Type B pancreatic cell (in vitro differentiated cells): Measurements from ENCODE around the gene RASA4B. TPM values are rescaled to one million over a fixed set of nuclear protein-coding genes. Genes with fewer than 3 reads are reported as not detected.

ENCODE experiments used
- DNase-seq: peaks from one replicate; pipeline ENCODE4 v3.0.0; 2021; ENCODE audit warnings: mixed read lengths; ENCODE audit not compliant: unreplicated experiment; ENCODE audit errors: extremely low spot score
- H3K27ac Mint-ChIP-seq: 2 replicates; pipeline ENCODE4 v1.8.0; 2021; ENCODE audit warnings: mild to moderate bottlenecking, mixed read lengths
- H3K27me3 Mint-ChIP-seq: 2 replicates; pipeline ENCODE4 v1.8.0; 2021; ENCODE audit warnings: mixed read lengths
- H3K36me3 Mint-ChIP-seq: 2 replicates; pipeline ENCODE4 v1.8.0; 2021; ENCODE audit warnings: mixed read lengths
- H3K4me1 Mint-ChIP-seq: one replicate; pipeline ENCODE4 v1.8.0; 2021; ENCODE audit warnings: mixed read lengths; ENCODE audit not compliant: unreplicated experiment
- H3K4me3 Mint-ChIP-seq: 2 replicates; pipeline ENCODE4 v1.8.0; 2021; ENCODE audit warnings: mild to moderate bottlenecking, mixed read lengths
- H3K9me3 Mint-ChIP-seq: 2 replicates; pipeline ENCODE4 v1.8.0; 2021; ENCODE audit warnings: mixed read lengths
- total RNA-seq: library from RNA; stranded (reverse); gene quantifications from 2 replicates; pipeline ENCODE4 v1.2.1, GENCODE V29; 2021; ENCODE audit warnings: low replicate concordance
- TF ChIP-seq, protein P1 (sequence below): fragments of 200-600 bp; sonication (generic); conservative IDR thresholded peaks from 2 replicates; pipeline ENCODE4 v1.5.0; 2021; ENCODE audit warnings: antibody characterized with exemption, mild to moderate bottlenecking

The RASA4B gene
- total RNA-seq, 1 donor from 2014 or later = 7.1 TPM

DNA sequence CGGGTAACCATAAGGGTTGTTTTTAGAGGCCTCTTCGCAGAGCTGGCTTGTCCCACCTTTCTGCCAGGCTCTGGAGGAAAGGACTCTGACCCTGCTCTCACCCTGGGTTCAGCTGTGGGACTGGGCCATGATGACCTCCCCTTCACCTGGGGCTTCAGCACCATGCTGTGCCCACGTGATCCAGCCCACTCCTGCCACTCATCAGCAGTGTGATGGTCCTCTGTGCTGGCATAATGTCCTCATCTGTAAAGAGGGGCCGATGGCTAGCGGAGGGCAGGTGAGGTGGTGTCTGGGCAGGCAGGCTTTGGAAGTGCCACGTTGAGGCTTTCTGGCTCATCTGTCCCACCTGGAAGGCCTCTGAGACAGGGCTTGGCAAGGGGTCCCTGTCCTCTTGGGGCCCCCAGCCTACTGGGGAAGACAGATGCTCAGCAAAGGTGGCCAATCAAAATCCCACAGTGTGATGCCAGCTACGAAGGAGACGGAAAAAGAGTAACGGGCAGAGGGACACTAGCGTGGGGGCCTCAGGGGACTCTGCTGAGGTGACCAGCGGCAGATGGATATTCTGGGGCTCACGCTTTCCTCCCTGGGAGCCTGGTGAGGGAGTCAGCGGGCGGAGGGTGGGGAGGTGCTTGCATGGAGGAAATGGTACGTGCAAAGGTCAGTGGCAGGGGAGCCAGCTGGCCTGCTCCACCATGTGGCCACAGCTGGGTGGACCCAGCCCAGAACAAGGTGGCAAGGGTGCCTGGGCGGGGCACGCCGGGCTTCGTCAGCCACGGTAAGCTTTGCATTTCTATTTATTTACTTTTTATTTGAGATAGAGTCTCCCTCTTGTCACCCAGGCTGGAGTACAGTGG is 47.4 kb downstream of the RASA4B start:
- Mint-ChIP-seq H3K9me3 (no peaks in the 10 kb centered on the region), H3K27me3 (no peaks in the 10 kb centered on the region), H3K27ac (no peak overlapping the region), H3K4me1 (no peaks in the 10 kb centered on the region), H3K4me3 (no peak overlapping the region), H3K36me3 (no peaks in the 10 kb centered on the region)
- peak; percentile 52 for DNase-seq
- TF ChIP-seq, protein P1, sequence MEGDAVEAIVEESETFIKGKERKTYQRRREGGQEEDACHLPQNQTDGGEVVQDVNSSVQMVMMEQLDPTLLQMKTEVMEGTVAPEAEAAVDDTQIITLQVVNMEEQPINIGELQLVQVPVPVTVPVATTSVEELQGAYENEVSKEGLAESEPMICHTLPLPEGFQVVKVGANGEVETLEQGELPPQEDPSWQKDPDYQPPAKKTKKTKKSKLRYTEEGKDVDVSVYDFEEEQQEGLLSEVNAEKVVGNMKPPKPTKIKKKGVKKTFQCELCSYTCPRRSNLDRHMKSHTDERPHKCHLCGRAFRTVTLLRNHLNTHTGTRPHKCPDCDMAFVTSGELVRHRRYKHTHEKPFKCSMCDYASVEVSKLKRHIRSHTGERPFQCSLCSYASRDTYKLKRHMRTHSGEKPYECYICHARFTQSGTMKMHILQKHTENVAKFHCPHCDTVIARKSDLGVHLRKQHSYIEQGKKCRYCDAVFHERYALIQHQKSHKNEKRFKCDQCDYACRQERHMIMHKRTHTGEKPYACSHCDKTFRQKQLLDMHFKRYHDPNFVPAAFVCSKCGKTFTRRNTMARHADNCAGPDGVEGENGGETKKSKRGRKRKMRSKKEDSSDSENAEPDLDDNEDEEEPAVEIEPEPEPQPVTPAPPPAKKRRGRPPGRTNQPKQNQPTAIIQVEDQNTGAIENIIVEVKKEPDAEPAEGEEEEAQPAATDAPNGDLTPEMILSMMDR = no peak

DNA sequence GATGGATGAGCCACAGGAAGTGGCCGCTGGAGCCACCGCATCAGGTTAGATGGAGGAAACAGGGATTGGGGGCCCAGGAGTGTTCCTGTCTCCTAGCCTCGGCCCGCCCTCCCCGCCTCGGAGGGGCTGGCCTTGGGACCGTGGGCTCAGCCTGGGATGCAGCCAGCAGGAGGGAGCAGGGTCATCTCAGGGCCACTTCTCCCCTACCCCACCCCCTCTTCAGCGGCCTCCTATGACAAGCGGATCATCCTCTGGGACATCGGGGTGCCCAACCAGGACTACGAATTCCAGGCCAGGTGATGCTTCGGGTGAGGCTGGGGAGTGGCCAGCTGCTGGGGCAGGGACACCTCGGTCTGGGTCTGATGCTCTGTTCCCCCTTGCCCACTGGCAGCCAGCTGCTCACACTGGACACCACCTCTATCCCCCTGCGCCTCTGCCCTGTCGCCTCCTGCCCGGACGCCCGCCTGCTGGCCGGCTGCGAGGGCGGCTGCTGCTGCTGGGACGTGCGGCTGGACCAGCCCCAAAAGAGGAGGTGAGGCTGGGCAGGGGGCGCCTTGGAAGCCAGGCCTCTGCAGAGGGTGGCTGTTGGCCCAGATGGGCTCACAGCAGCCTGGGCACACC is 48.1 kb downstream of the RASA4B start:
- H3K4me3 Mint-ChIP-seq = no peak overlapping the region
- H3K9me3 Mint-ChIP-seq = no peaks in the 10 kb centered on the region
- H3K36me3 Mint-ChIP-seq = no peaks in the 10 kb centered on the region
- TF ChIP-seq, protein P1 = no peak
- peak; percentile 64 for DNase-seq
- H3K27me3 Mint-ChIP-seq = no peaks in the 10 kb centered on the region
- no peak overlapping the region for H3K27ac Mint-ChIP-seq
- H3K4me1 Mint-ChIP-seq = no peaks in the 10 kb centered on the region

DNA sequence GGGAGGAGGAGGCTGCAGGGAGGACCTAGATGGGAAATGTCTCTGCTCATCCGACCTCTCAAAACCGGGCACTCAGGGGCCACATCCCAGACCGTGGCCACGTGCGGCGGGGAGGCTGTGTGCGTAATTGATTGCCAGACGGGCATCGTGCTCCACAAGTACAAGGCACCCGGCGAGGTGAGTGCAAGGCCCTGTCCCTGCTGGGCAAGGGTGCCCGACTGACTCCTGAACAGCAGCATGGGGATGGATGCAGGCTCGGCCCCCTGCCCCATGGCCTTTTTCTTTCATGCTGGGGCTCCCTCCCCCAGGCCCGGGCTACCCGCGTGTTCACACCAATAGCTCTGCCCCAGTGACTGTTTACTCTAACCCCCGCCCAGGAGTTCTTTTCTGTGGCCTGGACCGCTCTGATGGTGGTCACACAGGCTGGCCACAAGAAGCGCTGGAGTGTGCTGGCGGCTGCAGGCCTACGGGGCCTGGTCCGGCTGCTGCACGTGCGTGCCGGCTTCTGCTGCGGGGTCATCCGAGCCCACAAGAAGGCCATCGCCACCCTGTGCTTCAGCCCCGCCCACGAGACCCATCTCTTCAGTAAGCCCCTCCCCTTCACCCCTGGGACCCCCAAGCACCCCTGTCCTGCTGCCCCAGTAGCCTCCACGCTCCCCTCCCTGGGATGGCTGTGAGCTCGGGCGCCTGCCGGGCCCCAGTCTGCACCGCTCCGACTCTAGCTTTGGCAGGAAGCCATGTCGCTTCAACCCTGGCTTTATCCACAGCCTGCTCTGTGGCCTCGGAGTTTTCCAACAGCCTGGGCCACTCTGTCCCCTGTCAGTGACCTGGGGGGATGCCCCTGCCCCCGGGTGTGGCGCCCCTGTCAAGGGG is 48.9 kb downstream of the RASA4B start:
- Mint-ChIP-seq H3K4me1 (peaks cover 4% of the 10 kb centered on the region), H3K27me3 (no peaks in the 10 kb centered on the region), H3K9me3 (no peaks in the 10 kb centered on the region), H3K27ac (no peak overlapping the region), H3K36me3 (no peaks in the 10 kb centered on the region), H3K4me3 (no peak overlapping the region)
- TF ChIP-seq, protein P1 = no peak
- peak; percentile 68 for DNase-seq

DNA sequence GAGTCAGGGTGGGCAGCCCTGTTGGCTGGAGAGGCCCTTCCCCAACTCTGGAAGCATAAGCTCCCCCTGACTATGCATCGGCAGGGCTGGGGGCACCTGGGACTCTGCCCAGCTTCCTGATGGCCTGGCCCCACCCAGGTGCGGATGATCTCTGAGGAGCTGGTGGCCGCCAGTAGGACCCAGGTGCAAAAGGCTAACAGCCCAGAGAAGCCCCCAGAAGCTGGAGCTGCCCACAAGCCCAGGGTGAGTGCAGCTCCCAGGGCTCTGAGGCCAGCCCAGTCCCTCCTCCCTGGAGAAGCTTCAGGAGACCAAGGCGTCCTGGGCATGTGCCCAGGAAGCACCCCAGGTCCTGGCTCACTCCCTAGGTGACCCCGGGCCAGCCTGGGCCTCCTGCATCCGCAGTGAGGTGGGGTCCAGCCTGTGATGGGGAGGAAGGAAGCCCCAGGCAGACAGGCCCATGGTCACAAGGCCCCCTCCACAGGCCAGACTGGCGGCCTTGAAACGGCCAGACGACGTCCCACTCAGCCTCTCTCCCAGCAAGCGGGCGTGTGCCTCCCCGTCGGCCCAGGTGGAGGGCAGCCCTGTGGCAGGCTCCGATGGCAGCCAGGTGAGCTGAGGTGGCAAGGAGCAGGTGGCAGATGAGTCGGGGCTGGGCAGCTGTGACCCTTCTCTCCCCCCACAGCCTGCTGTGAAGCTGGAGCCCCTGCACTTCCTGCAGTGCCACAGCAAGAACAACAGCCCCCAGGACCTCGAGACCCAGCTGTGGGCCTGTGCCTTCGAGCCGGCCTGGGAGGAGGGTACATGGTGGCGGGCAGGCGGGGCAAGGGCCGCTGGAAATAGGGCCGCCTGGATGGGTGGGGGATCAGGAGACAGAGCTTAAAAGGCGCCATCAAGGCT is 49.7 kb downstream of the RASA4B start:
- Mint-ChIP-seq H3K4me1 (peaks cover 6% of the 10 kb centered on the region), H3K36me3 (no peaks in the 10 kb centered on the region), H3K27ac (no peak overlapping the region), H3K9me3 (no peaks in the 10 kb centered on the region), H3K4me3 (no peak overlapping the region), H3K27me3 (no peaks in the 10 kb centered on the region)
- DNase-seq = peak; percentile 65
- TF ChIP-seq, protein P1 = no peak

DNA sequence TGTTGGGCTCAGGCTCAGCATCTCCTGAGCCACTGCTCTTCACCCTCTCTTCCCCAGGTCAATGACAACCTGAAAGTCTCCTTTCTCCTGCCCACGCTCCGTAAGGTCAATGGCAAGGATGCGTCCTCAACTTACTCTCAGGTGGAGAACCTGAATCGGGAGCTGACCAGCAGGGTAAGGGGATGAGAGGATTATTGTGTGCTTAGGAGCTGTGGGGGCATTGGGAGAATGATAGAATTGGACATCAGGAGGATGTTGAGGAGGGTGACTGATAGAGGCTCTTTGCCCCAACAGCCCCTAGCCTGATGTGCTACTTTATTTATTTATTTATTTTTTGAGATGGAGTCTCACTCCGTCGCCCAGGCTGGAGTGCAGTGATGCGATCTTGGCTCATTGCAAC is 51.5 kb downstream of the RASA4B start:
- no peak for DNase-seq
- no peak overlapping the region for H3K27ac Mint-ChIP-seq
- TF ChIP-seq, protein P1 = no peak
- no peaks in the 10 kb centered on the region for H3K36me3 Mint-ChIP-seq
- H3K4me1 Mint-ChIP-seq = peaks cover 6% of the 10 kb centered on the region
- peak overlapping the region; percentile 85 for H3K4me3 Mint-ChIP-seq
- H3K9me3 Mint-ChIP-seq = no peaks in the 10 kb centered on the region
- H3K27me3 Mint-ChIP-seq = no peaks in the 10 kb centered on the region
